OCI-LY3 (cell line): Measurements from ENCODE around the gene CAPG.
A peak's percentile ranks its signal among the peaks of the same experiment; 100 is the strongest.

Source experiments
- H2AFZ ChIP-seq: fragments of 200-600, 300-600 bp; shearing (Covaris generic); 2 replicates; pipeline ENCODE4 v1.6.0; 2014; ENCODE audit warnings: antibody characterized with exemption, low read depth, low read length
- H3K27ac ChIP-seq: fragments of 200-600, 300-600 bp; sonication (generic); 2 replicates; pipeline ENCODE4 v1.5.1; 2014; ENCODE audit warnings: mild to moderate bottlenecking, low read length, moderate library complexity, mixed read lengths
- H3K27me3 ChIP-seq: fragments of 200-600, 300-600 bp; sonication (generic); 2 replicates; pipeline ENCODE4 v1.6.1; 2014; ENCODE audit warnings: low read depth, low read length, mixed read lengths
- H3K36me3 ChIP-seq: fragments of 200-600, 300-600 bp; sonication (generic); replicated peaks from 2 replicates; pipeline ENCODE3; 2014; ENCODE audit warnings: low read depth, low read length, mixed read lengths
- H3K4me1 ChIP-seq: fragments of 300-600, 200-600 bp; sonication (generic); 2 replicates; pipeline ENCODE4 v1.6.1; 2014; ENCODE audit warnings: low read length, mixed read lengths
- H3K4me2 ChIP-seq: fragments of 200-600, 300-600 bp; sonication (generic); 2 replicates; pipeline ENCODE4 v1.6.1; 2014; ENCODE audit warnings: low read length, mixed read lengths
- H3K4me3 ChIP-seq: fragments of 300-600, 200-600 bp; sonication (generic); 2 replicates; pipeline ENCODE4 v1.5.1; 2014; ENCODE audit warnings: antibody characterized with exemption, mild to moderate bottlenecking, low read length, moderate library complexity
- H3K79me2 ChIP-seq: fragments of 300-600, 200-600 bp; shearing (Covaris generic); 2 replicates; pipeline ENCODE4 v1.6.1; 2014; ENCODE audit warnings: mild to moderate bottlenecking, low read length, mixed read lengths
- H3K9ac ChIP-seq: fragments of 300-600, 200-600 bp; shearing (Covaris generic); 2 replicates; pipeline ENCODE4 v1.6.0; 2014; ENCODE audit warnings: mild to moderate bottlenecking, low read length, moderate library complexity
- H3K9me3 ChIP-seq: fragments of 200-600, 300-600 bp; shearing (Covaris generic); 2 replicates; pipeline ENCODE4 v1.6.1; 2014; ENCODE audit warnings: low read length, mixed read lengths; ENCODE audit not compliant: insufficient read depth
- H4K20me1 ChIP-seq: fragments of 200-600, 300-600 bp; sonication (generic); 2 replicates; pipeline ENCODE4 v1.6.1; 2016; ENCODE audit warnings: low read length, mixed read lengths; ENCODE audit not compliant: insufficient read depth
- CTCF ChIP-seq: fragments of 200-600, 300-600 bp; sonication (generic); IDR thresholded peaks from 2 replicates; pipeline ENCODE4 v1.5.1; 2014; ENCODE audit warnings: antibody characterized with exemption, low read length, low read depth
- EZH2phosphoT487 ChIP-seq: fragments of 200-600 bp; shearing (Covaris generic); IDR thresholded peaks from 2 replicates; pipeline ENCODE4 v1.6.1; 2018; ENCODE audit warnings: antibody characterized with exemption, mixed run types, low read depth

The CAPG gene

GRCh38 chr2:85356186-85356585, 54.0 kb downstream of the CAPG start:
- Histone ChIP-seq H3K27me3 (no peaks in the 10 kb centered on the region), H3K79me2 (peaks cover 28% of the 10 kb centered on the region), H3K4me3 (no peak overlapping the region), H3K9ac (no peak overlapping the region), H2AFZ (no peak overlapping the region), H3K9me3 (no peaks in the 10 kb centered on the region), H3K27ac (no peak overlapping the region), H4K20me1 (no peaks in the 10 kb centered on the region), H3K4me1 (peaks cover 10% of the 10 kb centered on the region), H3K36me3 (peaks cover 8% of the 10 kb centered on the region), H3K4me2 (no peak overlapping the region)
- TF ChIP-seq EZH2phosphoT487 (no peak), CTCF (no peak)

- Histone ChIP-seq H4K20me1 (no peaks in the 10 kb centered on the region), H3K27ac (no peak overlapping the region), H3K27me3 (no peaks in the 10 kb centered on the region), H3K4me2 (peak overlapping the region; percentile 79), H3K9me3 (no peaks in the 10 kb centered on the region), H2AFZ (no peak overlapping the region), H3K4me3 (peak overlapping the region; percentile 94), H3K9ac (peak overlapping the region; percentile 92; the same call in 1 of the 2 replicates), H3K36me3 (peaks cover 13% of the 10 kb centered on the region), H3K4me1 (peaks cover 10% of the 10 kb centered on the region), H3K79me2 (peaks cover 28% of the 10 kb centered on the region)
- TF ChIP-seq CTCF (no peak), EZH2phosphoT487 (no peak)
Observed at GRCh38 chr2:85355521-85355920, 54.6 kb downstream of the CAPG start.

GRCh38 chr2:85355073-85355410, 55.1 kb downstream of the CAPG start:
- Histone ChIP-seq H3K27ac (peak overlapping the region; percentile 28), H3K9me3 (no peaks in the 10 kb centered on the region), H3K27me3 (no peaks in the 10 kb centered on the region), H2AFZ (peak overlapping the region; percentile 98), H3K36me3 (peaks cover 17% of the 10 kb centered on the region), H3K4me2 (peak overlapping the region; percentile 79), H4K20me1 (no peaks in the 10 kb centered on the region), H3K4me3 (peak overlapping the region; percentile 94), H3K4me1 (peaks cover 10% of the 10 kb centered on the region), H3K79me2 (peaks cover 28% of the 10 kb centered on the region), H3K9ac (peak overlapping the region; percentile 92)
- TF ChIP-seq EZH2phosphoT487 (no peak), CTCF (no peak)

GRCh38 chr2:85354286-85355072, 55.7 kb downstream of the CAPG start, which contains the start of the genes ELMOD3 and RETSAT:
ELMOD3 (plus strand) TSS chr2:85354769; CDS start chr2:85357199, 2,430 bp downstream.
RETSAT (minus strand) TSS chr2:85354528; CDS start chr2:85354507, 21 bp downstream.
- H3K4me1 ChIP-seq = peaks cover 10% of the 10 kb centered on the region
- peak within 1 kb of the TSS; percentile 94 for H3K4me3 ChIP-seq
- no peaks in the 10 kb centered on the region for H3K9me3 ChIP-seq
- peak within 1 kb of the TSS; percentile 28 for H3K27ac ChIP-seq
- peak within 1 kb of the TSS; percentile 92 for H3K9ac ChIP-seq
- H2AFZ ChIP-seq = peak within 1 kb of the TSS; percentile 98
- H3K4me2 ChIP-seq = peak within 1 kb of the TSS; percentile 96
- TF ChIP-seq CTCF (no peak), EZH2phosphoT487 (no peak)
- H3K79me2 ChIP-seq = peaks cover 28% of the 10 kb centered on the region
- no peaks in the 10 kb centered on the region for H4K20me1 ChIP-seq
- no peaks in the 10 kb centered on the region for H3K27me3 ChIP-seq
- H3K36me3 ChIP-seq = peaks cover 19% of the 10 kb centered on the region
